RCC 7860 (cell line): ENCODE results near the gene HSPB1.
A peak's percentile ranks its signal among the peaks of the same experiment; 100 is the strongest.
"Not testable (repeated sequence)": the region's sequence is repeated elsewhere in the genome, so short reads cannot be mapped to it uniquely, and the experiment has no call there.

Experiments used
- DNase-seq: peaks from one replicate; pipeline ENCODE4 v3.0.0-alpha.2; 2015; ENCODE audit warnings: low spot score
- FAIRE-seq: peaks from 2 replicates; lab custom pipeline; 2012; peaks lifted over from hg19 to GRCh38; lab: Jason Lieb, UNC

The HSPB1 gene

GRCh38 chr7:76281006-76281705, 21.3 kb upstream of the HSPB1 start:
- FAIRE-seq (no peak), DNase-seq (no peak)

GRCh38 chr7:76281706-76282343, 20.6 kb upstream of the HSPB1 start:
- FAIRE-seq, result no peak

GRCh38 chr7:76282344-76283253, 19.9 kb upstream of the HSPB1 start:
- FAIRE-seq (no peak), DNase-seq (no peak)

More at GRCh38 chr7:76281706-76282343, 20.6 kb upstream of the HSPB1 start:
- DNase-seq, result no peak

DNA sequence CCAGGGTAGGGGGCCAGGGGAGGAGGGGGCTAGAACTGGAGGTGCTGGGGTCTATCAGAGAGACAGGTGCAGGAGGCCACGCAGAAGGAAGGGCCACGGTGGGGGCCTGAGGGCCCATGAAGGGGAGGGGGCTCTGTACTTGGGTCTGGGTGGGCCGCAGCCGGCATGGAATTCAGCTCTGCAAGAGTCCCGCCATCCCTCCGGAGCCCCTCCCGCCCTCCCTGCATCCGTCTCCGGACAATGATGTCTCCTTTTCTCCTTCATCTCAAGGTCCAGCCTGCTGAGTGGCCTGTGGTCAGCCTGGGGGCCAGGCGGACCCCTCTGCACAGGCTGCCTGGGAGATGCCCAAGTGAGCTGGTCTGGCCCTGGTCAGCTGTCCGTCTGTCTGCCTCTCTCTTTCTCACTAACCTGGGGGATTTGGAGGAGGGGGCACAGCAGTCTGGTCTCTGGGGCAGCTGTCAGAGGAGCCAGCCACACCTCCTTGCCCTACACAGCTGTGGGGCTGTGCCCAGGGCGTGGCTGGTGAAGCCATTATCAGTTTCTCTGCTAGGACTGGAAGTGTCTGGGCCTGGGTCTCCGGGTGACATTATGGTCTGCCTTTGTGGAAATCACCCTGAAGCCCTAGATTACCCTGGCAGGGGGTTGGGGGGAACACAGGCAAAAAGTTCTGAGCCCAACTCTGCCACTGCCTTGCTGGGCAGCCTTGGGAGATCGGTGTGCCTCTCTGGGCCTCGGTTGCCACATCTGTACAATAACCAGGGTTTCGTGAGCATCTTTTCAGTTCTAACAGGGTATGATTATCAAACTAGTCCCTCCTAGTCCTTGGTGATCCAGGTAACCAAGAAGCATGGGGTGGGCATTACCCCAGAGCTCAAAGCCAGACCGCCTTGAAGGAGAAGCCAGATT, 19.0 kb upstream of the HSPB1 start:
- DNase-seq (no peak), FAIRE-seq (no peak)

DNA sequence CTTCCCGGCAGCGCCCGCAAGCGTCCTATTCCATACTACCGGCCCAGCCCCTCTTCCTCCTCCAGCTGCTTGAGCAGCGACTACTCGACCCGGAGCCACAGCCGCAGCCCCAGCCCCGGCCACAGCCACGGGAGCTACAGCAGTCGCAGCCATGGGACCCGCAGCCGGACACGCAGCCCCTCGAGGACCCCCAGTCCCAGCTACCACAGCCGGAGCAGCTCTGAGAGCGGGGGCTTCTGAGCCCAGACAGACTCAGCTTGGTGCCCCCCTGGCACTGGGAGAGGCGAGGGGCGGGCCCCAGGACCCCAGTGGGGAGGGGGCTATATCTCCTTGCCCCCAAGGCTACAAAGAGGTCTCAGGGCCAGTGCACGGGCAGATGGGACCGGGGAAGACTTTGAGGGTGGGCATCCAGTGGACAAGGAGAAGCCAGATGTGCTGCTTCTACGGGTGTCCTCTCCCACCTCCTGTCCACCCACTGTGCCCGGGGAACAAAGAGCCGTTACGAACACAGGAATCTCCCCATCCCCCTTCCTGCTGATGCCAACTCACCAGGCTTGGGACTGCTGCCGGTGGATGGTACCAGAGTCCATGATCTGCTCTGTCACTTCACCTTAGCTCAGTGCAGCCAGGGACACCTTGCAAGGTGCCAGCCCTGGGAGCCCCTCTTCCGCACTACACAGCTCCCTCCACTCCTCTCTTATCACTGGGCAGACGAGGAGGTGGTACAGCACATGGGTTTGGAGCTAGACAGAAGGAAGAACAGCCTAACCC, 16.7 kb upstream of the HSPB1 start:
- FAIRE-seq (no peak), DNase-seq (no peak)

DNA sequence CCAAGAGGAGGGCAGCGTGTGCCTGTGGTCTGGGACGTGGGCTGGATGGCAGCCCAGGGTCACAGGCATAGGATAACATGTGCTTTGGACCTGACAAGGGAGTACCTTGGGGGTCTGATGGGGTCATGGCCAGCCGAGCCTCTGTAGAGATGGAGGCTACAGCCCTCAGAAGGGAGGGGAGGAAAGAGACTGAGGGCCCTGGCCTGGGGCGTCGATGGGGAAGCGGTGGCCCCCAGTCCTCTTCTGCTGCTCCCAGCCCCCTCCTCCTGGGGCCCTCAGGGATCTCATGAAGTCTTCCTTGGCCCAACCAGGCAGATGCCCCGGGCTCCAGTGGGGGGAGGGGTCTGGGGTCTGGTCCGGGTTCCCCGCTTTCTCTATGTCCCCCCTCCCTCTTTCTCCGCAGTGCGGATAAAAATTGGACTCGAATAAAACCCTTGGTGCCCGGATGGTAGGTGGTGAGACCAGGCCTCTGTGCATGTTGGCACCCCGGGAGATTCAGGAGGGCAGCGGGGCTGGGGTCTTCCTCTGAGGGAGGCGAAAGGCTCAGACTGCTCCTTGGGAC, 15.6 kb upstream of the HSPB1 start:
- no peak for FAIRE-seq

GRCh38 chr7:76290847-76291350, 11.6 kb upstream of the HSPB1 start:
- not testable (repeated sequence) for FAIRE-seq

More for the DNA sequence above, 15.6 kb upstream of the HSPB1 start:
- DNase-seq, result no peak

GRCh38 chr7:76291351-76292212, 10.9 kb upstream of the HSPB1 start:
- DNase-seq, result peak; percentile 100
- peak; percentile 96 for FAIRE-seq

More at GRCh38 chr7:76290847-76291350, 11.6 kb upstream of the HSPB1 start:
- not testable (repeated sequence) for DNase-seq

GRCh38 chr7:76292213-76292573, 10.3 kb upstream of the HSPB1 start:
- DNase-seq (no peak), FAIRE-seq (no peak)

GRCh38 chr7:76292911-76293310, 9.6 kb upstream of the HSPB1 start:
- not testable (repeated sequence) for FAIRE-seq

DNA sequence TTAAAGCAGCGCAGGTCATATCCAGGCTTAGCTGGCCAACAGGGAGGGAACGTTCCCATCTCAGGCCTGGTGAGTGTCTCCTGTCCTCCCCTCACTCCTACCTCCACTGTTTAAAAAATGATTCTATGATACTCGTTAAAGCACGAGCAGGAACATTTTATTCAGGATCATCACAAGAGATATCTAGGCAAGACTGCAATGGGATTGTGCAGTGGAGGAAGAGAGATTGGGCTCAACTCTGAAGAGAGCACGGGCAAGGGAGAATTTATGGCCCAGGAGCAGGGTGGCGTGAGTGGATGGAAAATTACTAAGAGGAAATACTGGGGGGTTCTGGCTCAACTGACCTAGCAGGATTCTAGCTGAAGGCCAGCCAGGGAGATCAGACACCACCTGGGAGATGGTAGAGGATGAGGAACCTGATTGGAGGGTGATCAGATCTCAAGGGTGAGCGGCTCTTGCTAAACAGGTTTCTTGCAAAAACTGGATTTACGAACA, 9.0 kb upstream of the HSPB1 start:
- DNase-seq, result no peak
- FAIRE-seq, result no peak

More at GRCh38 chr7:76292911-76293310, 9.6 kb upstream of the HSPB1 start:
- DNase-seq, result not testable (repeated sequence)

DNA sequence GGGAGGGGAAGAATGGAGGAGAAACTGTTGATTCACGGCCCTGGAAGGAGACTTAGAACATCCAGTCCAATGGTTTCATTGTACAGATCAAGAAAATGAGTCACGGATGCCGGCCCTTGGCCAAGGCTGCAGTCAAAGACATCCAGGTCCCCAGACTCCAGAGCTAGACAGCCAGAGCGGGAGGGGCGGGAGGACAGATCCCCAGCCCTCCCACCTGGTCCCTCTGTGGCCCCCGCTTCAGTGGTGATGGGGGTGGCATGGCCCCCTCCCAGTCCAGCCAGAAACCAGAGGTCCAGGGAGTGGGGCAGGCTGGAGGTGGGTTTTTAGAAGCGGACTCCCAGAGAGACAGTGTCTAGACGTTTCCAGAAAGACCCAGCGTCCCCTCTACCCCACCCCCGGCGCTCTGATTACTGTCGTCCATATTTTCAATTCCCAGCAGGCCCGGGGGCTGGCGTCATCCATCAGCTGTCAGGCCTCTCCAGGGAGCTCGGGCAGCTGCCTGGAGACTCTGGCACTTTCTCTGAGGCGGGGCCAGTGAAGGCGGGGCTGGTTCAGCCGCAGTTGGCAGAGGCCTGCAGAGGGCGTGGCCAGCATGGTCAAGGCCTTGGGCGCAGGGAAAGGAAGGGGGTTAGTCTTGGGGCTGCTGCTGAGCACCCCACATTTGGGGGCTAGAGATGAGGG, 8.0 kb upstream of the HSPB1 start:
- FAIRE-seq (peak; percentile 85), DNase-seq (peak; percentile 96)

DNA sequence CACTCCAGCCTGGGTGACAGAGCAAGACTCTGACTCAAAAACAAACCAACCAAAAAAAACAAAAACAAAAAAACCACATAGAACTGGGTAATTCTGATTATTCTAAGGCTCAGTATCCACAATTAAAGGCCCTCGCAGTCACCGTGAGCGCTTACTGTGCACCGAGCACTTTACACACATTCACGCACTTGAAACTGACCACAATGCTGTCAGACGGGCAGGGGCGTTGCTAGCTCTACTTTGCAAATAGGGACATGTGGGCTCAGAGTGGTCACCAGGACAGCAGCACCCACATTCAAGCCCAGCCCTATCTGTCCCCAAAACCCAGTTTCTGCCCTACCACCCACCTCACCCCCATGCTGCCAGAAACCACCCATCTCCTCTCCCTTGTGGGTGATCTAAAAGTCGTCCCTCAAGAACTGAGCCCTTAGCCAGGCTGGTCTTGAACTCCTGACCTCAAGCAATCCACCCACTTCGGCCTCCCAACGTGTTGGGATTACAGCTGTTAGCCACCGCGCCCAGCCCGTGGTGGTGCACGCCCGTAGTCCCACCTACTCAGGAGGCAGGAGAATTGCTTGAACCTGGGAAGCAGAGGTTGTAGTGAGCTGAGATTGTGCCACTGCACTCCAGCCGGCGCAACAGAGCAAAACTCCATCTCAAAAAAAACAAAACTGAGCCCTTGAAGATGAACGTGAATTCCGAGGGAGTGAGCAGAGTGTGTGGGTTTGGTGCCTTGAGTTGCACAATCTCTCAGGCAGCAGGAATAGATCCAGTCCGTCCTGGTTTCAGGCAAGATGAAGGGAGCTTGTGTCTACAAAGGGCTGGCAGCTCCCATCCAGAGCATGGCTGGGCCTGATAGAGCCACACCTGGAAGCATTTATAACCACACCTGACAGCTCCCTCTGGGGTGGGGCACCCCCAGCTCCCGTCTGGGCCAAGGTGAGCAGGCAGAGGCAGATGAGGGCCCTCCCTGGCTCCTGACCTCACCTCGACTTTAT, 5.4 kb upstream of the HSPB1 start:
- DNase-seq (no peak), FAIRE-seq (no peak)

GRCh38 chr7:76300166-76300731, 2.2 kb upstream of the HSPB1 start:
- FAIRE-seq, result peak; percentile 89
- peak; percentile 93 for DNase-seq

DNA sequence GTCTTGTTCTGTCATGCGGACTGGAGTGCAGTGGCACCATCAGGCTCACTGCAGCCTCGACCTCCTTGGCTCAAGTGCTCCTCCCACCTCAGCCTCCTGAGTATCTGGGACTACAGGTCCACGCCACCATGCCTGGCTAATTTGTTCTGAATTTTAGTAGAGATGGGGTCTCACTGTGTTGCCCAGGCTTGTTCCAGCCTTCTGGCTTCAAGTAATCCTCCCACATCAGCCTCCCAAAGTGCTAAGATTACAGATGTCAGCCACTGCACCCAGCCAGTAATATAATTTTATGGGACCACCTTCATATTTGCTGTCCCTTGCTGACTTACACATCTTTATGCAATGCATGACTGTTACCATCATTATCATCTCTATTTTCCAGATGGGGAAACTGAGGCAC, 1.5 kb upstream of the HSPB1 start:
- FAIRE-seq (no peak), DNase-seq (no peak)
